LNCaP clone FGC (cell line): ENCODE data around the gene EAPP.
"Not testable (repeated sequence)": the region's sequence is repeated elsewhere in the genome, so short reads cannot be mapped to it uniquely, and the experiment has no call there.

Source experiments
- DNase-seq: peaks from one replicate; pipeline ENCODE4 v3.0.0-alpha.2; 2011; ENCODE audit warnings: low read depth
- H3K4me3 ChIP-seq: 2 replicates; pipeline ENCODE4 v1.5.1; 2011; ENCODE audit warnings: mild to moderate bottlenecking, low read depth, low read length, control low read depth
- CTCF ChIP-seq: IDR thresholded peaks from 2 replicates; pipeline ENCODE4 v1.5.1; 2012; ENCODE audit warnings: mild to moderate bottlenecking; ENCODE audit not compliant: control insufficient read depth, insufficient read depth; ENCODE audit errors: extremely low read depth

The EAPP gene

GRCh38 chr14:34479694-34480093 is 59.8 kb downstream of the EAPP start:
- TF ChIP-seq CTCF = no peak
- no peak for DNase-seq
- H3K4me3 ChIP-seq = no peak overlapping the region

GRCh38 chr14:34478261-34478660 is 61.2 kb downstream of the EAPP start:
- H3K4me3 ChIP-seq = no peak overlapping the region
- no peak for DNase-seq
- no peak for TF ChIP-seq CTCF

- DNase-seq, H3K4me3 ChIP-seq: not testable (repeated sequence)
These were observed 63.5 kb downstream of the EAPP start for GRCh38 chr14:34476036-34476435.

GRCh38 chr14:34475163-34475562 is 64.3 kb downstream of the EAPP start:
- TF ChIP-seq CTCF = no peak
- no peak overlapping the region for H3K4me3 ChIP-seq
- DNase-seq = no peak

- no peak for DNase-seq
- no peak for TF ChIP-seq CTCF
These were observed 65.3 kb downstream of the EAPP start for GRCh38 chr14:34474187-34474679.

GRCh38 chr14:34472706-34473279 is 66.7 kb downstream of the EAPP start:
- DNase-seq = no peak
- no peak overlapping the region for H3K4me3 ChIP-seq
- TF ChIP-seq CTCF = no peak

More at GRCh38 chr14:34474187-34474679, 65.3 kb downstream of the EAPP start:
- H3K4me3 ChIP-seq = no peak overlapping the region

GRCh38 chr14:34470319-34470718 is 69.2 kb downstream of the EAPP start:
- H3K4me3 ChIP-seq = no peak overlapping the region
- DNase-seq = no peak
- TF ChIP-seq CTCF = no peak
